Measurements from ENCODE around the gene SH3RF3. TPM values are rescaled to one million over a fixed set of nuclear protein-coding genes. Genes with fewer than 3 reads are reported as not detected.

Gene SH3RF3
- total RNA-seq, 2 donors from 2014 or later = 1.4 to 17.0 TPM

DNA sequence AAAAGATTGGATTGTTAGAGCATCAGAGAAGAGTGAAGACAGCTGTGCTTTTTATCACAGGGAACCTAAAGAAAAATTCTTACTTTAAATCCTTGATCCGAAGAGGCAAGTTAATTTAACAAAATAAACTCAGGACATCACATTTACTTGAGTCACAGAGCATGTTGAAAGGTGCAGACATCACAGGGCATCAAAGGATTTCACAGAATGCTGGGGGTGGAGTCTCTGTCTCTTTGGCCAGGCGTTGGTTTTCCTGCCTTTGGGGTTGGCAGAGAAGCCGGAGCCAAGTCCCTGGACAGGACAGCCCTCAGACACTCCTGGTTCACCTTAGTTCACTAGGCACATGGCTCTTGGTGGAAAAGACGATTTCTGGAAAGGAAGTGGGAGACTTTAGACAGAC, 56.3 kb downstream of the SH3RF3 start:
- no peak for TF ChIP-seq POLR2A (IDR thresholded peaks at IDR 0.05)
- peak; percentile 30 for TF ChIP-seq POLR2AphosphoS5 (IDR thresholded peaks at IDR 0.05)
- TF ChIP-seq, protein P1, sequence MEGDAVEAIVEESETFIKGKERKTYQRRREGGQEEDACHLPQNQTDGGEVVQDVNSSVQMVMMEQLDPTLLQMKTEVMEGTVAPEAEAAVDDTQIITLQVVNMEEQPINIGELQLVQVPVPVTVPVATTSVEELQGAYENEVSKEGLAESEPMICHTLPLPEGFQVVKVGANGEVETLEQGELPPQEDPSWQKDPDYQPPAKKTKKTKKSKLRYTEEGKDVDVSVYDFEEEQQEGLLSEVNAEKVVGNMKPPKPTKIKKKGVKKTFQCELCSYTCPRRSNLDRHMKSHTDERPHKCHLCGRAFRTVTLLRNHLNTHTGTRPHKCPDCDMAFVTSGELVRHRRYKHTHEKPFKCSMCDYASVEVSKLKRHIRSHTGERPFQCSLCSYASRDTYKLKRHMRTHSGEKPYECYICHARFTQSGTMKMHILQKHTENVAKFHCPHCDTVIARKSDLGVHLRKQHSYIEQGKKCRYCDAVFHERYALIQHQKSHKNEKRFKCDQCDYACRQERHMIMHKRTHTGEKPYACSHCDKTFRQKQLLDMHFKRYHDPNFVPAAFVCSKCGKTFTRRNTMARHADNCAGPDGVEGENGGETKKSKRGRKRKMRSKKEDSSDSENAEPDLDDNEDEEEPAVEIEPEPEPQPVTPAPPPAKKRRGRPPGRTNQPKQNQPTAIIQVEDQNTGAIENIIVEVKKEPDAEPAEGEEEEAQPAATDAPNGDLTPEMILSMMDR (IDR thresholded peaks at IDR 0.05) = no peak
- Histone ChIP-seq H3K27me3 (replicated peaks; ENCODE audit: insufficient read depth) (no peaks in the 10 kb centered on the region), H3K4me1 (replicated peaks) (no peaks in the 10 kb centered on the region), H3K9me3 (no peaks in the 10 kb centered on the region), H3K36me3 (no peaks in the 10 kb centered on the region), H3K4me3 (no peak overlapping the region), H3K27ac (peak overlapping the region; percentile 38 to 62)
- intact Hi-C loops (cut with DNase I) = loop anchor here (5.0 kb wide), 2 partner anchors 58 to 132 kb away; partner anchors contain the start of gene SH3RF3
- WGBS = 9% methylated on average over 4 of the region's 4 CpGs
- DNase-seq (ENCODE audit: low spot score) = peak; percentile 53

DNA sequence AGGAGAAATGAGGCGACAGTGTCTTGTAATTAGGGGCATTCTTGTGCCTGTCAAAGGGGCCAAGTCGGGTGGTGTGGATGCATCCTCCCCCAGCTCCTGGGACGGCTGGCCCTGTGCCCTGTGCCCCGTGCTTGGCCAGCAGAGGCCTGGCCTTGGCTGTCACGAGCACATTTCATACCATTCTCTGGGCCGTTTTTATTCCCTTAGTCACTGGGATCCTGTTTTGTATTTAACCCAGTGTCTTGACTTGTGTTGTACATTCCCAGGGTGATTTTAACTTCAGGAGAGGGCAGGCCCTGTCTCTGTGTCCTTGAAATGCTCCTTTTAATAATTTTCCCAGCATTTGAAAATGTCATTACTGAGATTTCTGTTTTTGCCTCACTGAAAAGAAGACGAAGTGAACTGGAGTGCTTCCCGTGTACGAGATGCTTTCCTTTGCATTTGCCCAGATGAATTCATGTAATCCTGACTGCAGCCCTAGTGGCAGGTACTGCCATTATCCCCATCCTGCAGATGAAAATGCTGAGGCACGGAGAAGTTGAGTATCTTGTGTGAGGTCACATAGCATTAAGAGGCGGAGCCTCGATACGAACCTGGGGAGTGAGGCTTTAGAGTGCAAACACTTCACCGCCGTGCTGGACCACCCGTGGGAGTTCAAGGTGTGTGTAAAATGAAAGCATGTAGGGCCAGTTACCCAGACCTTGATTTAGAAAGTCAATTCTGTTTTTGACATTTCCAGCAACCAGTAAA, 57.0 kb downstream of the SH3RF3 start:
- intact Hi-C loops (cut with DNase I) = loop anchor here (5.0 kb wide), 2 partner anchors 59 to 131 kb away; partner anchors contain the start of gene SH3RF3
- H3K4me3 ChIP-seq = no peak overlapping the region
- H3K27ac ChIP-seq = peak overlapping the region; percentile 38 to 62
- no peaks in the 10 kb centered on the region for H3K4me1 ChIP-seq (replicated peaks)
- DNase-seq (ENCODE audit: low spot score) = no peak
- TF ChIP-seq, protein P1 (IDR thresholded peaks at IDR 0.05) = no peak
- no peak for TF ChIP-seq POLR2AphosphoS5 (IDR thresholded peaks at IDR 0.05)
- TF ChIP-seq POLR2A (IDR thresholded peaks at IDR 0.05) = no peak
- 53% methylated on average over 16 of the region's 16 CpGs for WGBS
- no peaks in the 10 kb centered on the region for H3K9me3 ChIP-seq
- no peaks in the 10 kb centered on the region for H3K36me3 ChIP-seq
- no peaks in the 10 kb centered on the region for H3K27me3 ChIP-seq (replicated peaks; ENCODE audit: insufficient read depth)

DNA sequence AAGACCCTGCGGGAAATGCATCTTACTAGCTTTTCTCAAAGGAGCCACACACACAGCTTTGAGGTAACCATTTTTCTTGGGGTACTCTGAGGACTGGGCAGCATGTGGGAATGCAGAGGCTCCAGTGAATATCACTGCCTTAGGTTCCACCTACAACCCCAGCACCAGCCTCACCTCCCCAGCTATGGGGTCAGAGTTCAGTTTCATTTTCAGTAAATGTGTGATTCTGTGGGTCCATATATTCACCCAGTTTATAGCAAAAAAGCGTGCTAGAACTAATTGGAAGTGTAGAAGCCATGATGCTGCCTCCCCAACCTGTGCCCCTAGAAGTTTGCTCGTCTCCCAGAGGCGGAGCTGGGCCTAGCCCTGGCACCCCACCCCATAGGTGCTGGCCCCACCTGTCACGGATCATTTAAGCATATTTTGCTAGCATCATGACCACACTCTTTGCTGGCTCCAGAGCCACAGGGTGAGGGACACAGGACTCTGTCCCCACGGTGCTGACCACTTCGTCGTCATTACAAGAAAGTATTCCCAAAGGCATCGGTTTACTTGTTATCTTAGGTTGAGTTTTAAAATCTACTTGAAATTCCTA, 57.7 kb downstream of the SH3RF3 start:
- TF ChIP-seq POLR2AphosphoS5 (IDR thresholded peaks at IDR 0.05) (no peak), POLR2A (IDR thresholded peaks at IDR 0.05) (no peak)
- TF ChIP-seq, protein P1 (IDR thresholded peaks at IDR 0.05) = no peak
- WGBS = 91% methylated on average over 9 of the region's 9 CpGs
- Histone ChIP-seq H3K4me1 (replicated peaks) (no peaks in the 10 kb centered on the region), H3K27ac (peak overlapping the region in 1 of 2 donors; percentile 62), H3K4me3 (no peak overlapping the region), H3K36me3 (no peaks in the 10 kb centered on the region), H3K9me3 (no peaks in the 10 kb centered on the region), H3K27me3 (replicated peaks; ENCODE audit: insufficient read depth) (no peaks in the 10 kb centered on the region)
- no peak for DNase-seq (ENCODE audit: low spot score)
- intact Hi-C loops (cut with DNase I) = loop anchor here (5.0 kb wide), 2 partner anchors 59 to 131 kb away; partner anchors contain the start of gene SH3RF3

DNA sequence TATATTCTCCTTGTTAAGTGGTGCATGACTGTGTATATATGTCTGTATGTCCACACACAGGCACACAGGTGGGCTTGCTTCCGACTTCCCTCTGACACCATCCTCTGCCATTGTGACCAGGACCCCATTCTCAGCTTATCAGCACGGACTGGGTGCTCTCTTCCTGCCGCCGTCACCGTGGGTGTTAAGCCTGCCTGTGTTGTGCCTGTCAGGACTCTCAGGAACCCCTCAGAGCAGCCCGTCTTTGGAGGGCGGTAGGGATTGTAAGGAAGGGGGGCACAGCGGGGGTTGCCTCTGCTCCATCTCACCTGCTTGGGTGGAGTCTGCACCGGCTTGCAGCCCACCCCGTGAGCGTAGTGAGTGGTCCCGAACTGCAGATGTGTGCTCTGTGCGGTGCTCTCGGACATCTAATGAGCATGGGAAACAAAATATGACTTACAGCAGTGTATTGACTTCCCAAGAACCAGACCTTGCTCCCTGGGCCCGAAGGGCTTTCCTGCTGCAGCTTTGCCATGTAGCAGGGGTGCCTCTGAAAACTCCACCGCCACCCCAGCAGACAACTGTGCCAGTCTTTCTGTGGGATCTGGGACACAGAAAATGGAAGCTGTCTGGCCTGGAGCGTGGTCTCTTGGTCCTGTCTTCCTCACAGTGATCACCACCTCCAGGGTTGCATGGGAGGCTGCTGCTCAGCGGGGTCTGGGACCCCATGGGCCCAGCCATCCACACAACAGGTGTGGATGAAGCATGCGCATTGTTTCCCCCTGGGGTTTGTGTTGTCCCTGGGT, 58.9 kb downstream of the SH3RF3 start:
- H3K4me1 ChIP-seq (replicated peaks) = no peaks in the 10 kb centered on the region
- DNase-seq (ENCODE audit: low spot score) = no peak
- H3K36me3 ChIP-seq = no peaks in the 10 kb centered on the region
- H3K9me3 ChIP-seq = no peaks in the 10 kb centered on the region
- TF ChIP-seq POLR2A (IDR thresholded peaks at IDR 0.05) = no peak
- no peak for TF ChIP-seq POLR2AphosphoS5 (IDR thresholded peaks at IDR 0.05)
- TF ChIP-seq, protein P1 (IDR thresholded peaks at IDR 0.05) = no peak
- no peak overlapping the region for H3K4me3 ChIP-seq
- no peaks in the 10 kb centered on the region for H3K27me3 ChIP-seq (replicated peaks; ENCODE audit: insufficient read depth)
- no peak overlapping the region for H3K27ac ChIP-seq
- WGBS = 81% methylated on average over 19 of the region's 19 CpGs
- intact Hi-C loops (cut with DNase I) = loop anchor here (5.0 kb wide), 2 partner anchors 61 to 129 kb away; partner anchors contain the start of gene SH3RF3
